Neural cell (in vitro differentiated cells): ENCODE measurements around the gene GLT1D1. TPM values are rescaled to one million over a fixed set of nuclear protein-coding genes. Genes with fewer than 3 reads are reported as not detected.
A peak's percentile ranks its signal among the peaks of the same experiment; 100 is the strongest.

Source experiments
- H2AFZ ChIP-seq: fragments of 200-600, 300-800 bp; sonication (generic), shearing (Covaris generic); 2 replicates; pipeline ENCODE4 v1.6.0; 2014; ENCODE audit warnings: low read depth, mild to moderate bottlenecking, antibody characterized with exemption, low read length, moderate library complexity
- H3F3A ChIP-seq: fragments of 200-600 bp; shearing (Covaris generic); 2 replicates; pipeline ENCODE4 v1.6.1; 2016; ENCODE audit warnings: mild to moderate bottlenecking, moderate library complexity, mixed read lengths, antibody characterized with exemption, low read length; ENCODE audit not compliant: insufficient read depth, poor library complexity, severe bottlenecking
- H3K27ac ChIP-seq: fragments of 200-600, 300-800 bp; sonication (generic), shearing (Covaris generic); 2 replicates; pipeline ENCODE4 v1.5.1; 2014; ENCODE audit warnings: mild to moderate bottlenecking, low read length, moderate library complexity
- H3K27me3 ChIP-seq: fragments of 300-800, 200-600 bp; sonication (generic), shearing (Covaris generic); 2 replicates; pipeline ENCODE4 v1.6.0; 2014; ENCODE audit warnings: mild to moderate bottlenecking, low read depth, low read length, moderate library complexity; ENCODE audit not compliant: insufficient read depth
- H3K36me3 ChIP-seq: fragments of 300-800, 200-600 bp; sonication (generic), shearing (Covaris generic); 2 replicates; pipeline ENCODE4 v1.5.1; 2014; ENCODE audit warnings: mild to moderate bottlenecking, antibody characterized with exemption, low read length, moderate library complexity; ENCODE audit not compliant: insufficient read depth
- H3K4me2 ChIP-seq: fragments of 300-800, 200-600 bp; sonication (generic), shearing (Covaris generic); 2 replicates; pipeline ENCODE4 v1.6.0; 2014; ENCODE audit warnings: mild to moderate bottlenecking, low read length
- H3K4me3 ChIP-seq: fragments of 300-800, 200-600 bp; sonication (generic), shearing (Covaris generic); 2 replicates; pipeline ENCODE4 v1.5.1; 2014; ENCODE audit warnings: mild to moderate bottlenecking, low read length, moderate library complexity
- H3K79me2 ChIP-seq: fragments of 200-600 bp; shearing (Covaris generic); replicated peaks from 2 replicates; pipeline ENCODE4 v1.6.0; 2014; ENCODE audit warnings: mild to moderate bottlenecking, low read length, moderate library complexity; ENCODE audit not compliant: insufficient read depth
- H3K9ac ChIP-seq: fragments of 300-800, 200-600 bp; sonication (generic), shearing (Covaris generic); 2 replicates; pipeline ENCODE4 v1.6.1; 2016; ENCODE audit warnings: mild to moderate bottlenecking, low read length, mixed read lengths
- H3K9me2 ChIP-seq: fragments of 200-600 bp; shearing (Covaris generic); 2 replicates; pipeline ENCODE4 v1.6.1; 2016; ENCODE audit warnings: mild to moderate bottlenecking, low read length, mixed read lengths; ENCODE audit not compliant: insufficient read depth
- H3K9me3 ChIP-seq: fragments of 200-600, 300-800 bp; sonication (generic), shearing (Covaris generic); 2 replicates; pipeline ENCODE4 v1.6.1; 2016; ENCODE audit warnings: mild to moderate bottlenecking, mixed run types, low read length, moderate library complexity, mixed read lengths
- H4K20me1 ChIP-seq: fragments of 200-600 bp; shearing (Covaris generic); 2 replicates; pipeline ENCODE4 v1.6.1; 2016; ENCODE audit warnings: mild to moderate bottlenecking, mixed run types; ENCODE audit not compliant: insufficient read depth
- EP300 ChIP-seq: fragments of 450-650 bp; conservative IDR thresholded peaks from 2 replicates; pipeline ENCODE4 v1.6.1; 2014; ENCODE audit warnings: antibody characterized with exemption, mild to moderate bottlenecking, moderate library complexity; ENCODE audit not compliant: poor library complexity, severe bottlenecking
- EZH2 ChIP-seq: fragments of 200-600, 300-800 bp; shearing (Covaris generic), sonication (generic); IDR thresholded peaks from 2 replicates; pipeline ENCODE4 v1.6.1; 2014; ENCODE audit warnings: antibody characterized with exemption, low read length, borderline replicate concordance, mild to moderate bottlenecking; ENCODE audit not compliant: insufficient read depth, poor library complexity, severe bottlenecking
- MXI1 ChIP-seq: fragments of 450-650 bp; conservative IDR thresholded peaks from 2 replicates; pipeline ENCODE4 v1.6.1; 2014; ENCODE audit warnings: antibody characterized with exemption, mild to moderate bottlenecking; ENCODE audit not compliant: poor library complexity, severe bottlenecking
- POLR2AphosphoS5 ChIP-seq: IDR thresholded peaks from 2 replicates; pipeline ENCODE4 v1.6.1; 2012
- RAD21 ChIP-seq: fragments of 450-650 bp; conservative IDR thresholded peaks from 2 replicates; pipeline ENCODE4 v1.6.1; 2014; ENCODE audit warnings: antibody characterized with exemption, mild to moderate bottlenecking, moderate library complexity
- SMC3 ChIP-seq: fragments of 450-650 bp; conservative IDR thresholded peaks from 2 replicates; pipeline ENCODE4 v1.6.1; 2014; ENCODE audit warnings: antibody characterized with exemption, mild to moderate bottlenecking, moderate library complexity; ENCODE audit not compliant: poor library complexity
- TAF1 ChIP-seq: IDR thresholded peaks from 2 replicates; pipeline ENCODE4 v1.6.1; 2012; ENCODE audit warnings: low read depth
- polyA plus RNA-seq: library from polyadenylated mRNA; depleted of rRNA; stranded (reverse); fragments of >200 nt; gene quantifications from 2 replicates; pipeline ENCODE4 v1.2.3, GENCODE V29; 2014
- TF ChIP-seq, protein P1 (sequence below): IDR thresholded peaks from 2 replicates; pipeline ENCODE4 v1.6.1; 2012; ENCODE audit warnings: borderline replicate concordance
- TF ChIP-seq, protein P2 (sequence below): fragments of 450-650 bp; IDR thresholded peaks from 2 replicates; pipeline ENCODE4 v1.5.1; 2014; ENCODE audit warnings: antibody characterized with exemption, mild to moderate bottlenecking, moderate library complexity; ENCODE audit not compliant: poor library complexity, severe bottlenecking

The GLT1D1 gene
- polyA plus RNA-seq, 1 donor from 2014 or later: 3.9 TPM

- Histone ChIP-seq H3K79me2 (peaks cover 20% of the 10 kb centered on the region), H4K20me1 (no peaks in the 10 kb centered on the region), H3K27ac (no peak overlapping the region), H3K4me3 (peak overlapping the region; percentile 15), H3K36me3 (peaks cover 1% of the 10 kb centered on the region), H3F3A (no peaks in the 10 kb centered on the region), H2AFZ (no peak overlapping the region), H3K4me2 (no peak overlapping the region), H3K9ac (no peak overlapping the region), H3K9me3 (no peaks in the 10 kb centered on the region), H3K9me2 (no peaks in the 10 kb centered on the region), H3K27me3 (no peaks in the 10 kb centered on the region)
- no peak for TF ChIP-seq RAD21
Measured at GRCh38 chr12:128825835-128826234, 27.4 kb upstream of the GLT1D1 start.

DNA sequence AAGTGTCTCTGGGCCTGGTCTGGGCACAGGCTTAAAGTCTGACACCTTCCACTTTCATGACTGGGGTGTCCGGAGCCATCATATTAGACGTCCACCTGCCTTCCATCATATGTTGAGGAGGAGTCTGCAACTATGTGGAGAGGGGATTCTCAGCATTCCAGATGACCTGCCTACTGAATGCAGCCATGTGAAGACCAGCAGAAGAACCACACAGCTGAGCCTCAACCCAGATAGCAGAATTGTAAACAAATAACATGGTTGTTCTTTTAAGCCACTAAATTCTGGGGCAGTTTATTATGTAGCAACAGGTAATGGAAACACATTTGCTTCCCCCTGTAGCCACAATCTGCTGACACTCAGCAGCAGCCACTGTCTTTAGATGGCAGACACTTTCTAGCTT, 25.6 kb upstream of the GLT1D1 start:
- H3K9me3 ChIP-seq: no peaks in the 10 kb centered on the region
- H3K79me2 ChIP-seq: peaks cover 5% of the 10 kb centered on the region
- no peak overlapping the region for H3K9ac ChIP-seq
- H4K20me1 ChIP-seq: no peaks in the 10 kb centered on the region
- H3K27me3 ChIP-seq: no peaks in the 10 kb centered on the region
- TF ChIP-seq EP300: no peak
- H3K27ac ChIP-seq: no peak overlapping the region
- no peak overlapping the region for H3K4me2 ChIP-seq
- H3K9me2 ChIP-seq: no peaks in the 10 kb centered on the region
- H2AFZ ChIP-seq: no peak overlapping the region
- no peaks in the 10 kb centered on the region for H3K36me3 ChIP-seq
- H3K4me3 ChIP-seq: no peak overlapping the region
- H3F3A ChIP-seq: no peaks in the 10 kb centered on the region

- Histone ChIP-seq H3K4me3 (no peak overlapping the region), H3K9me2 (no peaks in the 10 kb centered on the region), H3K9me3 (no peaks in the 10 kb centered on the region), H2AFZ (no peak overlapping the region), H3K9ac (no peak overlapping the region), H3K27me3 (no peaks in the 10 kb centered on the region), H3K4me2 (no peak overlapping the region), H3F3A (no peaks in the 10 kb centered on the region), H3K27ac (no peak overlapping the region), H4K20me1 (no peaks in the 10 kb centered on the region), H3K79me2 (no peaks in the 10 kb centered on the region), H3K36me3 (no peaks in the 10 kb centered on the region)
- no peak for TF ChIP-seq TAF1
- TF ChIP-seq, protein P1, sequence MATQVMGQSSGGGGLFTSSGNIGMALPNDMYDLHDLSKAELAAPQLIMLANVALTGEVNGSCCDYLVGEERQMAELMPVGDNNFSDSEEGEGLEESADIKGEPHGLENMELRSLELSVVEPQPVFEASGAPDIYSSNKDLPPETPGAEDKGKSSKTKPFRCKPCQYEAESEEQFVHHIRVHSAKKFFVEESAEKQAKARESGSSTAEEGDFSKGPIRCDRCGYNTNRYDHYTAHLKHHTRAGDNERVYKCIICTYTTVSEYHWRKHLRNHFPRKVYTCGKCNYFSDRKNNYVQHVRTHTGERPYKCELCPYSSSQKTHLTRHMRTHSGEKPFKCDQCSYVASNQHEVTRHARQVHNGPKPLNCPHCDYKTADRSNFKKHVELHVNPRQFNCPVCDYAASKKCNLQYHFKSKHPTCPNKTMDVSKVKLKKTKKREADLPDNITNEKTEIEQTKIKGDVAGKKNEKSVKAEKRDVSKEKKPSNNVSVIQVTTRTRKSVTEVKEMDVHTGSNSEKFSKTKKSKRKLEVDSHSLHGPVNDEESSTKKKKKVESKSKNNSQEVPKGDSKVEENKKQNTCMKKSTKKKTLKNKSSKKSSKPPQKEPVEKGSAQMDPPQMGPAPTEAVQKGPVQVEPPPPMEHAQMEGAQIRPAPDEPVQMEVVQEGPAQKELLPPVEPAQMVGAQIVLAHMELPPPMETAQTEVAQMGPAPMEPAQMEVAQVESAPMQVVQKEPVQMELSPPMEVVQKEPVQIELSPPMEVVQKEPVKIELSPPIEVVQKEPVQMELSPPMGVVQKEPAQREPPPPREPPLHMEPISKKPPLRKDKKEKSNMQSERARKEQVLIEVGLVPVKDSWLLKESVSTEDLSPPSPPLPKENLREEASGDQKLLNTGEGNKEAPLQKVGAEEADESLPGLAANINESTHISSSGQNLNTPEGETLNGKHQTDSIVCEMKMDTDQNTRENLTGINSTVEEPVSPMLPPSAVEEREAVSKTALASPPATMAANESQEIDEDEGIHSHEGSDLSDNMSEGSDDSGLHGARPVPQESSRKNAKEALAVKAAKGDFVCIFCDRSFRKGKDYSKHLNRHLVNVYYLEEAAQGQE: no peak
- no peak for TF ChIP-seq RAD21
- TF ChIP-seq EP300: no peak
- TF ChIP-seq, protein P2, sequence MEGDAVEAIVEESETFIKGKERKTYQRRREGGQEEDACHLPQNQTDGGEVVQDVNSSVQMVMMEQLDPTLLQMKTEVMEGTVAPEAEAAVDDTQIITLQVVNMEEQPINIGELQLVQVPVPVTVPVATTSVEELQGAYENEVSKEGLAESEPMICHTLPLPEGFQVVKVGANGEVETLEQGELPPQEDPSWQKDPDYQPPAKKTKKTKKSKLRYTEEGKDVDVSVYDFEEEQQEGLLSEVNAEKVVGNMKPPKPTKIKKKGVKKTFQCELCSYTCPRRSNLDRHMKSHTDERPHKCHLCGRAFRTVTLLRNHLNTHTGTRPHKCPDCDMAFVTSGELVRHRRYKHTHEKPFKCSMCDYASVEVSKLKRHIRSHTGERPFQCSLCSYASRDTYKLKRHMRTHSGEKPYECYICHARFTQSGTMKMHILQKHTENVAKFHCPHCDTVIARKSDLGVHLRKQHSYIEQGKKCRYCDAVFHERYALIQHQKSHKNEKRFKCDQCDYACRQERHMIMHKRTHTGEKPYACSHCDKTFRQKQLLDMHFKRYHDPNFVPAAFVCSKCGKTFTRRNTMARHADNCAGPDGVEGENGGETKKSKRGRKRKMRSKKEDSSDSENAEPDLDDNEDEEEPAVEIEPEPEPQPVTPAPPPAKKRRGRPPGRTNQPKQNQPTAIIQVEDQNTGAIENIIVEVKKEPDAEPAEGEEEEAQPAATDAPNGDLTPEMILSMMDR: no peak
- no peak for TF ChIP-seq MXI1
- no peak for TF ChIP-seq EZH2
- TF ChIP-seq POLR2AphosphoS5: no peak
- no peak for TF ChIP-seq SMC3
Measured at GRCh38 chr12:128829861-128830504, 23.3 kb upstream of the GLT1D1 start.
